Fibroblast of gingiva (primary cell): ENCODE results near the gene DTNBP1.
"Not testable (repeated sequence)": the region's sequence is repeated elsewhere in the genome, so short reads cannot be mapped to it uniquely, and the experiment has no call there.

ENCODE experiments used
- DNase-seq: peaks from one replicate; pipeline ENCODE4 v3.0.0-alpha.2; 2011; ENCODE audit warnings: low read depth

The DTNBP1 gene

DNA sequence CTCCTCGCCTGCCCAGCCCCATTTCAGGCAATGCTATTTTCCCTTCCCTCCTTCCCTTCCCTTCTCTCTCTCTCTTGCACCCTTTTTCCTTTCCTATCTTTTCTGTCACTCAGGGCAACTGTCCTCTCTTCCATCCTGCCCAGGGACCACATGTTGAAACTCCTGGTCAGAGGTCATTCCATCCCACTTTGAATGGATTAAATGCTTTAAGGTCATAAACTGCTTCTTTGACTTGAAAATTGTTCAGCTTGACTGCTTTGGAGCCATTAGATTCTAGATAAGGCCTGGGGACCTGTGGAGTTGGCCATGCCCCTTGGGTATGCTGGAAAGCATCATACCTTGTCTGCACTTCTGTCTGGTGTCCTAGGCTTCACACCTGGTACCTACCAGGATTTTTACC lies 106.1 kb downstream of the DTNBP1 start:
- no peak for DNase-seq

DNA sequence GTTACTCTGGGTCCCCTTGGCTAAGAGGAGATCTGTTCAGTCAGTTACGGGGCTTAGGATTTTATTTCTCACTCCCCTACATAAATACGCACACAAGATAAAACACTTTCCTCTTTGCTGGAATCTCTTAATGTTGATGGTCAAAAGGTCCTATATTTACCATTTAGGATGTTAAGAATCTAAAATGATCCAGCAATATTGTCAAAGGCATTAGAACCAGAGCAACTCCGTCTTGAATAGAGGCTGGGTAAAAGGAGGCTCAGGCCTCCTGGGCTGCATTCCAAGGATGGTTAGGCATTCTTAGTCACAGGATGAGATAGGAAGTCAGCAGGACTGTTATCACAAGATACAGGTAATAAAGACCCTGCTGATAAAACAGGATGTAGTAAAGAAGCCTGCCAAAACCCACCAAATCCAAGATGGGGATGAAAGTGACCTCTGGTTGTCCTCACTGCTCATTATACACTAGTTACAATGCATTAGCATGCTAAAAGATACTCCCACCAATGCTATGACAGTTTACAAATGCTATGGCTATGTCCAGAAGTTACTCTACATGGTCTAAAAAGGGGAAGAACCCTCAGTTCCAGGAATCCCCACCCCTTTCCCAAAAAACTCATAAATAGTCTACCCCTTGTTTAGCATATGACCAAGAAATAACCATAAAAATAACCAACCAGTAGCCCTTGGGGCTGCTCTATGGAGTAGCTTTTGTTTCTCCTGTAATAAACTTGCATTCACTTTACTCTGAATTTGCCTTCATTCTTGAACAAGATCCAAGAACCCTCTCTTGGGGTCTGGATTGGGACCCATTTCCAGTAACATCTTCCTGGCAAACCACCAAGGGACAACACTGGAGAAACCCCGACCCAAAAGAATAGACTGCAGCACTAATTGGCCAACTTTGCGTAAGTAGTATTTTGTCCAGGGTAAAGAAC lies 107.5 kb downstream of the DTNBP1 start:
- no peak for DNase-seq

DNA sequence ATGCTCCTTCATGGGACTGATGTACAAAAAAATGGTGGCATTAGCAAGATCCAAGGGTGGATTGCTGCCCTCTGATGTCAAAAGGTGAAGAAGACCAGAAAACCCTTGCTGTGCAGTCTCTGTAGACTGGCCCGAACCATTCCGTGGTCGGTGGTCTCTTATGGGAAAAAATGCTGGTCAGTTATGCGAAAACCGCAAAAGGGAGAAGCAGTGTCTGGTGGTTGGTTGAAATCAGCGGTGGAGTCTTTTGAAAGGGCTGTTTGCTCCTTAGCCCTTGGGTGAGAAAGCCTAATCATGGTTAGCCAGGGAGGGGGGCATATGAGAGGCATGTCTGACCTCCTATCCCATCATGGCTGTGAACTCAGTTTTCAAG lies 108.1 kb downstream of the DTNBP1 start:
- DNase-seq: no peak

DNA sequence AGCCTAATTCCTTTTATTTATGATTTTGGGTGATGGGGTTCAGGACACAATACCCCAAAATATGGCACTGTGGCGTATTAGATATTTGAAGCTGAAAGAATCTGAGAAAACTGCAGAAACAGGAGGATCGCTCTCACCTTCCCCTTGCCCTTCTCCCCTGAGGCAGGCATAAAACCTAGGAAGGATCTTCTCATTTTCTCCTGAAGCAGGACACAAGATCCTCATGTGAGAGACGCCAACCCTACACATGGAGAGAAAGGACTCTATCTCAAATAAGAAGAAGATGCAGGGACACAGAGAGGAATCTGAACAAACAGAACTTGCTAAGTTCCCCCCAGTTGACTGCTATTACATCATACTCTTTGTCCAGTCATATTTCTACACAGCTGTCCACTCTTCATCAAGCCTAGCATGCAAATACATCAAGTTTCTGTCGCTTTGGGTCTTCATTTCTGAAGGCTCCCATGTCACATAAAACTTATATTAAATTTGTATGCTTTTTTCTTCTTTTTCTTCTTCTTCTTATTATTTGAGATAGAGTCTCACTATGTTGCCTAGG lies 109.0 kb downstream of the DTNBP1 start:
- DNase-seq: no peak

DNA sequence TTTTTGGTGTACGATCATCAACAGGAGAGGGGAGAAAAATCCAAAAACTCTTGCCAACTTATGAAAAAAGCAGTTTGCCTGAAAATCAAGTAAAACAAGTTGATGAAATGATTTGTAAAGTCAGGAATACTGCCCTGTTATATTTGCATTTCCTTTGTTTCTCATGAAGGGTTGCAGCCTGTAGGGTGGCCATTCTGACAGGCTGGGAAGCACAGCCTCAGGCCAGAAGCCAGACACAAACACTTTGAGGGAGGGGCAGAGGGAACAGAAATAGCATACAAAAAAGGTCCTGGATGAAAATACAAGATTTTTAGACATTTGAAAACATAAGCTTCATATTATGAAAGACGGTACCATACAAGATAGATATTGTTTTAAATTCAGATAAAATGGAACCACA lies 109.8 kb downstream of the DTNBP1 start:
- no peak for DNase-seq

DNA sequence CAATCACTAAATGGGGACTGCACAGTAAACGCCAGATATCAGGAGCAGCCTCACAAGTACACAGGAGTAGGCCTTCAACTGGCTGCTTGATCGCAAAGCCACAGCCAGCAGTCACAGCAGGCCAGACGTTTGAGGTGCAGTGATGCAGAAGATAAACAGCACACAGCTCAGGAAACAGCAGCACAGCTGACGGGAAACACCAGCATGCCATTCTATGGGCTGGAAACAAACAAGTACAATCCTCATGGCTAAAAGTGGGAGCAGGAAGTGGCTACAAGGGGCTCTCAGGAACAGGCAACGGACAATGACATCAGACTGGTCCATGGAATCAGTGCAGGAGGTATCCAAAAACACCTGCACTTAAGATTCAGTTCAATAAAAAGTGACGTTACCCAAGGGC lies 111.0 kb downstream of the DTNBP1 start:
- DNase-seq: no peak

DNA sequence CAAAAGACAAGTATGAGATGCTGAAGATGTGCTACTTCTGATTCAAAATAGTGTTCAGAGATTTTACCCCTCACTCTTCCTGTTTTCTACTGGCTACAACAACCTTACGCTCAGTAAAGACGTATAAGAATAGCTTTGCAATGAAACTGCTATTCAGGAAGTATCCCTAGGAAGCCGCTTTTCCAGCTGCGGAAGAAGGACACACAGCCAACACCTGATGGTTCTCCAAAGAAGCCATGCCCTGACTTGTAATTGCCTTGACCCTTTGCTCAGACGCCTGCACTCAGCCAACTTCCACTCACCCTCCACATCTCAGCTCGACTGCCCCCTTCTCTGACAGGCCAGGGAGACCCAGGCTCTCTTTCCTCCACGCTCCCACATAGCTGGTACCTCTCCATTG lies 111.6 kb downstream of the DTNBP1 start:
- DNase-seq: no peak

DNA sequence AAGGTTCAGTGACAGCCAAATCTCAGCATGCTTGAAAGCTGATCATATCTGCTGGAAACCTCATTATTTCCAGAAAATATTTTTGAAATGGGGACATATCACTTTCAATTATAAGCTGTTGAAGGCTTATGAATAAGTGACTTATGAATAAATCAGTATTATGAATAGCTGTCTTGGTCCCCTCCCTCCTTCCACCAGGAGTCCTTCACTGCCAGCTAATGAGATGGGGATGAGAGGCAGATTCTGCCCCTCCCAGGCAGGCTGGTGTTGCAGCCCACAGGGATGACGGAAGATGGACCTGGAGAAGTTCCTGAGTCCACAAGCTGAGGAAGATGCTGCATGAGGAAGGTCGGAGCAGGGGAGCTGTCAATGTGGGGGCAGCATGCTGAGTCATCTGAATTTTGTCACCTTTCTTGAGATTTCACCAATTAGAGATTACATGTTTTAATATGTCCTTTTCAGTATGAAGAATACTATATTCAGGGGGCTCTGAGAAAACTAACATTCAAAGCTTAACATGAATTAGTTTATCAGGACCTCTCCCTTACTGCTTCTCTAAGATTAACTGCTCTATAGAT lies 112.2 kb downstream of the DTNBP1 start:
- no peak for DNase-seq

DNA sequence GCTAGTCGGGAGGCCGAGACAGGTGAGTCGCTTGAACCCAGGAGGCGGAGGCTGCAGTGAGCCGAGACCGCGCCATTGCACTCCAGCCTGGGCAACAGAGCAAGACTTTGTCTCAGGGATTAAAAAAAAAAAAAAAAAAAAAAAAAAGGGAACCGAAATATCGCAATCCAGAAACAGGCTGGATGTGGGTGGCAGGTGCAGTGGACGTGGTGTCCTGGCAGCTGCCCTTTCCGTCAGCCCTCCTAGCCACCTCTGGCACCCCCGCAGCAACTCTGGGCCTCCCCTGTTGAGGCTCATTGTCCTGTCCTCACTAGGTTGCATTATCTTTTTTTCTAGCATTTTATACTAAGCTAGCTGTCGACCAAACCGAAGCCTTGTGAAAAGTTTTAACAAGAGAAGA lies 113.5 kb downstream of the DTNBP1 start:
- DNase-seq: no peak

DNA sequence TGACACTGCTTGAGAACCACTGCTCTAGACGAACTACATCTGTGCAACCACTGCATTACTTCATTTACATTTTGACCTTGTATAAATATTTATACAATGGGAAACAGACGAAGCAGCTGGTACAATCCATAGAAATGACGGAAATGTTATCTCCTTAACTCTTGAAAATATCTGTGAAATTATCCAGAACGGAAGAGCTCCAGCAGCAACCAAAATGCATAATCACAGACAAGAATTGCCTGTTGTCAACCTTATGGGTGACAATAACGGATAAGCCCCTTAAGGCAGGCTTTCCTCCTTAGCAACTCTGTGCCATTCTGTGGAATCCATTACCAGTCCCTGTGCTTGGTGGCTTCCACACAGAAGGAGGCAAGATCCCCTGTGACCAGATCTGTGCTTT lies 115.4 kb downstream of the DTNBP1 start:
- DNase-seq: no peak

DNA sequence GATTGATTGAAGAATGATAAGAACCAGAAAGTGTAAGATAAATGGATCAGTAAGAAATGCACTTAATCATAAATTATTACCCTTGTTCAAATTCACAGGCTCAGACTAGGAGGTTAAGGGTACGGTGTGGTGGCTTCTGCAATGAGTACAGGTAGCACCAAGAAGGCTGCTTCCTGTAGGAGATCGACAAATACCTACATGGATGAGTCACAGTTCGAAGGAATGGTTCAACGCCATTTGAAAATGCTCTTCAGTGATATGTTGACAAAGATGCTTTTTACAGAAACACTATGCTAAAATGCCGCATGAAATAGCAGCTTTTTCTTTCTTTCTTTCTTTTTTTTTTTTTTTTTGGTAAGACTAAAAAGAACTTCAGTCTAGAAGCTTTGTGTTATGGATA lies 116.2 kb downstream of the DTNBP1 start:
- no peak for DNase-seq

DNA sequence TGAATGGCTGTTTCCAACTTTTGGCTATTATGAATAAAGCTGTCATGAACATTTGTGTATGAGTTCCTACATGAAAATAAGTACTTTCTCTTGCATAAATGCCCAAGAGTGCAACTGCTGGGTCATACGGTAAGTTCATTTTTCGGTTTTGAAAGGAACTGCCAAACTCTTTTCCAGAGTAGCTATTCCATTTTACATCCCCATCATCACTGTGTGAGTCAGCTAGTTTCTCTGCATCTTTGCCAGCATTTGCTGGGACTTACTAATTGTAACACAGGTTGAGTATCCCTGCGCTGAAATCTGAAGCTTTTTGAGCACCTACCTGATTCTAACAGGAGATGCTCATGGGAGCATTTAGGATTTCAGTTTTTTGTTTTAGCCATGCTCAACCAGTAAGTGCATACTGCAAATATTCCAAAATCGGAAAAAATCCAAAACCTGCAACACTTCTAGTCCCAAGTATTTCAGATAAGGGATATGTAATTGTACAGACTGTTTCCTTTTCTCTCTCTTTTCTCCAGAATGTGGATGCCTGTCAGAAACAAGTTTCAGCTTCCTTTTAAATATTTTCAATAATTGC lies 118.4 kb downstream of the DTNBP1 start:
- DNase-seq: no peak

DNA sequence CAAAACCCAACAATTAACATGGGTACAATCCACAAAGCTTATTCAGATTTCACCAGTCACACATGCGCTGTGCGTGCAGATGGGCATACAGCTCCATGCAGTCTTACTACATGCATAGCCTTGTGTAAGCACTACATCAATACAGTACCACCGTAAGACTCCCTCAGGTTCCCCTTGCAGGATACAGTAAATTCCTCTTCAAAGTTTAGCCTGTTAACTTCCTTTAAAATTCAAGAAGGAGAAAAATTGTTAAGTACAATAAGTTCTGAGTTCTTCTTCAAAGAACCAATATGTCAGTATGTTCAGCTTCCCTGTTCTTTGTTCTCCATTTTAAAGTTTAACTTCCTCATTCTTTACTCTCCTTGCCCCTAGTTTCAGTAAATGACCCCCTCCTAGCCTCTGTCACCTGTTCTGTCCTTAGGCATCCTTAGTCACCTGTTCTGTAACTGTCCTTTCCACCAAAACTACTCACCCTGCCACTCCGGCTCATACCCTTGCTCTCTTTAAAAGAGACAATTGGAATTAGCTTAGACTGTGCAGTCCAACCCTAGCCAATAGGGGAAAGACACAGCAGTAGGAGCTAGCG lies 119.4 kb downstream of the DTNBP1 start:
- not testable (repeated sequence) for DNase-seq

DNA sequence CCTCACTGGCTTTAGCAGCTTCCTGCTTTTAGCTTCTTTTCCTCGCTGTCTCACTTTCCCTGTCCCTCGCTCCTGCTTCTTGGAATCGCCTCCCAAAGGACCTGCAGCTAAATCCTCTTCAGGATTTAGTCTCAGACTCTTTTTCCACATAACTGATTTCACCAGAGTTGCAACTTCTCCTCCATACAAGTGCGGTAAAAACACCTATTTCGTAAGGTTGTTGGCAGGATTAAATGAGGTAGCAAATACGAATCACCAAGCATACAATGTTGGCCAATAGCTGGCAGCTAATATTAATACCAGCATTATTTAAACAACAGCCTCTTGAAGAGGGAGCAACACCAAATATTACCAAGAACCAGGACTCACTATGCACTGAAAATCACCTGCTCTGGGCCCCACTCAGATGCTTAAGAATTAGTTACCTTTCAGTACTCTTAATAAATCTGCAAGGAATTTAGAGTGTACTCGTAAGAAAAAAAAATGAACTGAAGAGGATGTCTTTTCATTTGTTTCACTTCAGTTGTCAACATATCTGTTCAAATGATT lies 123.0 kb downstream of the DTNBP1 start:
- DNase-seq: peak; percentile 32

DNA sequence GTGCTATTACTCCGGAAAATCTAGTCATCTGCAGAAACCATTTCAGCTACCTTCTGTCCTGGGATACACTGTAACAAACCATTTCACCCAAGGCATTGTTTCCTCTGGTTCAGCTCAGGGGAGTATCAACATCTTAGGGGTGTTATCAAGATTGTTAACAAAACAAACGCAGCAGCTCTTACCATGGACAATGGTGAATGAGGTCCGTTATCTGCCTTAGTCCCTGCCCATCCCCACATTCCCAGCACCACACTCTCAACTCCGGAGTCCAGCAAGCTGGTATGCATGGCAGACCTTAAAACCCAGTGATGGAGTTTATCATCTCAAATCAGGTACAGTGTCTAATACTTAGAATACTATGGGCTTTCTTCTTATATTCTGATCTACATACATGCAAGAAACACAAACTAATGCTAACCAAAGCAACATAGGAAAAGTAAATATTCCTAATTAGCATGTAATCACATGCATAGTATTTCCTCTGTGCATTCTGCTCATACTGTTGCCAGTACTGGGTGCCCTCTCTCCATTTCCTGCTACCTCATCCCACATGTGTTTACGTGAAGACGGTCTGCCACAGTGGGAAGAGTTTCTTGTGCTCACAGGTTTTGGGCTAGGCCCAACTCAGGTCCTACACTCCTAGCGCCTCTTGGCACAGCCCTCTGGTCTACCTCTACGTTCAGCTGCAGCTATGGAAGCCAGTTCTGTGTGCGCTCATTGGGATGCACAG lies 123.9 kb downstream of the DTNBP1 start:
- DNase-seq: no peak

DNA sequence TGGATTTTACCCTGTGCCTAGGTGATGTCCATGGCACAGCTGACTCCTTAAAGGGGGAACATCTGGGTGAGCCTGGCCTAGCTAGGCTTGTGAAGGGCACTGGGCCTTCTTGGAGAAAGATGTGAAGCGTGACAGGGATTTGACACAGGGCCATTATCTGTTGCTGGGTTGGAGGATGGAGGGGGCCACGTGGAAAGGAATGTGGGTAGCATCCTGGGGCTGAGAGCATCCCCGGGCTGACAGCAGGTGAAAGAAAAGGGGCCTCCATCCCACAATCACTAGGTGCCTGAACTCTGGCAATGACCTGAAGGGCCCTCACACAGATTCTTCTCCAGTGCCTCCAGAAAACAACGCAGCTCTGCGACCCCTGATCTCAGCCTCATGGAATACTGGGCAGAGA lies 124.7 kb downstream of the DTNBP1 start:
- DNase-seq: no peak

DNA sequence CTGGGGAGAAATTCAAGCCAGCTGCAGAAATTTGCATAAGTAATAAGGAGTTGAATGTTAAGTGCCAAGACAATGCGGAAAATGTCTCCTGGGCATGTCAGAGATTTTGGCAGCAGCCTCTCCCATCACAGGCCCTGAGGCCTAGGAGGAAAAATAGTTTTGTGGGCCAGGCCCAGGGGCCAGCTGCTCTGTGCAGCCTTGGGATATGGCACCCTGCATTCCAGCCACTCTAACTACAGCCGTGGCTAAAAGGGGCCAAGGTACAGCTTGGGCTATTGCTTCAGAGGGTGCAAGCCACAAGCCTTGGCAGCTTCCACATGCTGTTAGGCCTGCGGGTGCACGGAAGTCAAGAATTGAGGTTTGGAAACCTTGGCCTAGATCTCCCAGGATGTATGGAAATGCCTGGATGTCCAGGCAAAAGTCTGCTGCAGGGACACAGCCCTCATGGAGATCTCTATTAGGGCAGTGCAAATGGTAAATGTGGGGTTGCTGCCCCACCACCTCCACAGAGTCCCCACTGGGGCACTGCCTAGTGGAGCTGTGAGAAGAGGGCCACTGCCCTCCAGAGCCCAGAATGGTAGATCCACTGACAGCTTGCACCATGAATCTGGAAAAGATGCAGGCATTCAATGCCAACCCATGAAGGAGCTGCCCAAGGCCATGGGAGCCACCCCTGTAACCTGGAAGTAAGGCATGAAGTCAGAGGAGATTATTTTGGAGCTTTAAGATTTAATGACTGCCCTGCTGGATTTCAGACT lies 126.5 kb downstream of the DTNBP1 start:
- peak; percentile 75 for DNase-seq

DNA sequence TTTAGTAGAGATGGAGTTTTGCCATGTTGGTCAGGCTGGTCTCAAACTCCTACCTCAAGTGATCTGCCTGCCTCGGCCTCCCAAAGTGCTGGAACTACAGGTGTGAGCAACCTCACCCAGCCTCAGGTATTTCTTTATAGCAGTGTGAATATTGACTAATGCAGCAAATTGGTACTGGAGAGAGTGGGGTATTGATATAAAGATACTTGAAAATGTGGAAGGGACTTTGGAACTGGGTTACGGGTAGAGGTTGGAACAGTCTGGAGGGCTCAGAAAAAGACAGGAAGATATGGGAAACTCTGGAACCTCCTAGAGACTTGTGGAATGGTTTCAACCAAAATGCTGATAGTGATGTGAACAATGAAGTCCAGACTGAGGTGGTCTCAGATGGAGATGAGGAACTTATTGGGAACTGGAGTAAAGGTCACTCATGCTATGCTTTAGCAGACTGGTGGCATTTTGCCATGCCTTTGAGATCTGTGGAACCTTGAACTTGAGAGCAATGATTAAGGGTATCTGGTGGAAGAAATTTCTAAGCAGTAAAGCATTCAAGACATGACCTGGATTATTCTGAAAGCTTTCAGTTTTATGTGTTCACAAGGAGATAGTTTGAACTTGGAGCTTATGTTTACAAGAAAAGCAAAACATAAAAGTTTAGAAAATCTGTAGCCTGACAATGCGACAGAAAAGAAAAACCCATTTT lies 127.2 kb downstream of the DTNBP1 start:
- no peak for DNase-seq

DNA sequence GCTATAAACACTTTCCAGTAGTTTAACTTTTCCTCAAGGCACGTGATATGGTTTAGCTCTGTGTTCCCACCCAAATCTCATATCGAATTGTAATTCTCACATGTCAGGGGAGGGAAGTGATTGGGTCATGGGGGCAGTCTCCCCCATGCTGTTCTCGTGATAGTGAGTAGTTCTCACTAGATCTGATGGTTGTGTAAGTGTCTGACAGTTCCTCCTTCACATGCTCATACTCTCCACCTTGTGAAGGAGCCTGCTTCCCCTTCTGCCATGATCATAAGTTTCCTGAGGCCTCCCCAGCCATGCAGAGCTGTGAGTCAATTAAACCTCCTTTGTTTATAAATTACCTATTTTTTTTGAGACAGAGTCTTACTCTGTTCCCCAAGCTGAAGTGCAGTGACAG lies 127.9 kb downstream of the DTNBP1 start:
- no peak for DNase-seq

DNA sequence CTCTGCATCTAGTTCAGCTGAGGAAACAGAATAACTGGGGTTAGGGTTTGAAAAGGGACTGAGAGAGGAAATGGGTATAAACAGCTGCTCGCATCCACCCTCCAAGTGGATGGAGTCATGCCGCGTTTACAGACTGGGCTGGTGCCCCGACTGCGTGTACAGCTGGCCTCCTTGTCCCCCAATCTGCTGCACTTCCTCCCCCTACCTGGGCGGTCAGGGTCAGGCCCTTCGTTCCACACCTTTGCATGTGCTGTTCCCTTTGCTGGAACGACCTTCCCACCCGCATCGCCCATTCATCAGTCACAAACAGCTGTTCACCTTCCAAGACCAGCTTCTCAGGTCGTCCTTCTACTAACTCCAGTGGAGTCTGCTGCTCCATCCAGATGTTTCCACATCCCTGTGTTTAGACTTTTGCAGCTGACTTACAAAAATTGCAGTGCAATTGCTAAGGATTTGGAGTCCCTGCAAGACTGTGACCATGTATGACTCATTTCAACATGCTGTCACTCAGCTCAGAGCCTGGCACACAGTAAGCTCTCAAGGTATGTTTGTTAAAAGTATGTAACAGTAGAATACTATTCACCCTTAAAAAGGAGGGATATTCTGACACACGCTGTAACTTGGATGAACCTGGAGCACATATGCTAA lies 129.3 kb downstream of the DTNBP1 start:
- no peak for DNase-seq
